Measurements from ENCODE around the gene FHL3. TPM values are rescaled to one million over a fixed set of nuclear protein-coding genes. Genes with fewer than 3 reads are reported as not detected.

The FHL3 gene
- total and polyA plus RNA-seq, 4 donors: 8.0 to 23.3 (median 16.8) TPM

DNA sequence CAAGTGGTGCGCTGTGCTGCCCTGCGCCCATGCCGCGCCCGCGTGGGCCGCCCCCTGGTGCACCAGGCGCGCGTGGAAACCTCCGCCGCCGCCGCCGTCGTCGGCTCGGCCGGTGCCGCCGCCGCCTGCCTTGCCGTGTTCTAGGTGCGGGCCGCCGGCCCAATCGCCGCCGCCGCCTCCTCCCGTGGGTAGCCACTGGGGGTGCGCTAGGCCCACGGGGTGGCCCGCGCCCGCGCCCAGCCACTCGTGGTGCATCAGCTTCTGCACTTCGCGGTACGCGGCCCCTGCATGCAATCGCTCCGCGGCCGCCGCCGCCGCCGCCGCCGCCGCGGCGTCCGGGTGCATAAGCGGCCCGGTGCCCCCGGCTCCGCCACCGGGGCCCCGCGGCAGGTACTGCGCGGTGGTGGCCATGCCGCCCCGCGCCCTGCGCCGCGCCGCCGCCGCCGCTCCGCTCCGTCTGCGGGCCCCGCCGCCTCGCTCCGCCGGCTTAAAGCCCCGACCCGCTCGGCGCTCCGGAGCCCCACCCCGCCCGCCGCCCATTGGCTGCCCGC, 41.1 kb upstream of the FHL3 start, which contains the start of gene POU3F1:
Gene POU3F1, minus strand, starts transcription at position 461 of the 551 bp plus-strand sequence. Its CDS starts 50 bp downstream, at position 411.
- no peak for DNase-seq (ENCODE audit: low read depth in 4 of 6, low spot score in 6 of 6)
- Histone ChIP-seq H3K4me1 (ENCODE audit: control insufficient read depth, insufficient read depth, low read length) (peaks cover 56% of the 10 kb centered on the region), H3K4me3 (ENCODE audit: low read depth, low read length) (peak within 1 kb of the TSS; percentile 51), H3K27me3 (ENCODE audit: control insufficient read depth, insufficient read depth, low read length) (peaks cover 56% of the 10 kb centered on the region), H3K36me3 (ENCODE audit: control insufficient read depth, insufficient read depth, low read length) (peaks cover 3% of the 10 kb centered on the region), H3K9me3 (ENCODE audit: control insufficient read depth, insufficient read depth, low read length) (no peaks in the 10 kb centered on the region), H3K27ac (ENCODE audit: low read depth, low read length) (no peak within 1 kb of the TSS)
- WGBS (ENCODE audit: insufficient coverage): under 1% methylated on average over 92 of the region's 92 CpGs

DNA sequence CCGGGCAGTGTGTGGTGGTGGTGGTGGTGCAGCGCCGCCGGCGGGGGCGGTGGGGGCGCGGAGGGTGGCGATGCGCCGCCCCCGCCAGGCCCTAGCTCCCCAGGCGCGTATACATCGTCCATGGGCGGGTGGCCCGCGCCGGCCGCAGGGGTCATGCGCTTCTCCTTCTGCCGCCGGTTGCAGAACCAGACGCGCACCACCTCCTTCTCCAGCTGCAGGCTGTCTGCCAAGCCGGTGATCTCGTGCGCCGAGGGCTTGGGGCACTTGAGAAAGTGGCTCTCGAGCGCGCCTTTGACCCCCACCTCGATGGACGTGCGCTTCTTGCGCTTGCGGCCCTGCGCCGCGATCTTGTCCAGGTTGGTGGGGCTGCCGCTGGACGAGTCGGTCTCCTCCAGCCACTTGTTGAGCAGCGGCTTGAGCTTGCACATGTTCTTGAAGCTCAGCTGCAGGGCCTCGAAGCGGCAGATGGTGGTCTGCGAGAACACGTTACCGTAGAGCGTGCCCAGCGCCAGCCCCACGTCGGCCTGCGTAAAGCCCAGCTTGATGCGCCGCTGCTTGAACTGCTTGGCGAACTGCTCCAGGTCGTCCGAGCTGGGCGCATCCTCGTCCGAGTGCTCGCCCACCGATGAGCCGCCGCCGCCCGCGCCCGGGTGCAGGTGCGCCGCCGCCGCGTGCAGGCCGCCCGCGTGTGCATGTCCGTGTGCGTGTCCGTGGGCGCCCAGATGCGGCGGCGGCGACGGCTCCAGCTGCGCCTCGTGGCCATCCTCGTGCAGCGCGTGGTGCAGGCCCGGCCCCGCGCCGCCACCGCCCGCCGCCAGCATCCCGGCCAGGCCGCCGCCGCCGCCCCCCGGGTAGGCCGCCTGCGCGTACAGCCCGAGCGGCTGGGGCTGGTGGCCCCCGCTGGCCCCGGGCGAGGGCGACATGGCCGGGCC, 40.4 kb upstream of the FHL3 start:
- DNase-seq (ENCODE audit: low read depth in 4 of 6, low spot score in 6 of 6): peak in 2 of 6 donors; percentile 51 to 56

DNA sequence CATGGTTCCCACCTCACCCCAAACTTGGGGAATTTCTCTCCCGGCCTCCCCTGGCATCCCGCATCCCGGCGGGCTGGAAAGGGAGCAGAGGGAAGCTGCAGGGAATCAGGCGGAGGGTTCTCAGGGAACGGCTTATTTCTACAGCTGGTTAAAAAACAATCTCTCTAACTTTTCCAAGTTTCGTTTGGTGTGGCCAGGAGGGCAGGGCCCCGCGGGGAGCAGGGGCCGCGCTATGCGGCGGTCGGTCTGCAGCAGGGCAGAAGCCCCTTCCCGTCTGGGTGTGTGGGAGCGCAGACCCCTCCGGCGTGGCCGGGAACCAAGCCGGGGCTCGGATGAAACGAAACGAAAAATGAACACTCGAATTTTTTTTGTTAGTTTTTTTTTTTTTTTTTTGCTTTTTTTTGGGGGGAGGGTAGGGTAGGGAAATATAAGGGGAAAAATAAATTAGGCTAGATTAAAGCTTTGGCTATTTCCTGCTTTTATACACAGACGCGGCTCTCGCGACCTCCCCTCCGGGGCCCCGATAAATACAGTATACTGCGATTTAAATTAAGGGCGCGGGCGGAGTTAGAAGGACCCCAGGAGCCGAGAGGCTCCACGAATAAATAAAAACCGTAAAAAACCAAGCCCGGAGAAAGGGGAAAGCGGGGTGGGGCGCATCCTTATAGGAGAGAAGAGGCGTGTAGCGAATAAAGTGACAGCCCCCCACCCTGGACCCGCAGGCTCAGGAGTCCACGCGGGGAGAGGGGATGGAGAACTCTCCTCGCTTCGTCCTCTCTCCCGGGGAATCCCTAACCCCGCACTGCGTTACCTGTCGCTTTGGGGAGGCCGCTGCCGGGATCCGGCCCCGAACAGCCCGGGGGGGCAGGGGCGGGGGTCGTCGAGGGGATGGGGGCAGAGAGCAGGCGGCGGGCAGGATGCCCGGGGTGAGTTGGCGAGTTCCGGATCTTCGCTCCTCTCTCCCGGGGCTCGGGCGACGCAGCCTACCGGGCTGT, 39.2 kb upstream of the FHL3 start:
- peaks cover 3% of the 10 kb centered on the region for H3K36me3 ChIP-seq (ENCODE audit: control insufficient read depth, insufficient read depth, low read length)
- no peaks in the 10 kb centered on the region for H3K9me3 ChIP-seq (ENCODE audit: control insufficient read depth, insufficient read depth, low read length)
- peak in 1 of 6 donors; percentile 39 for DNase-seq (ENCODE audit: low read depth in 4 of 6, low spot score in 6 of 6)
- H3K27ac ChIP-seq (ENCODE audit: low read depth, low read length): no peak overlapping the region
- WGBS (ENCODE audit: insufficient coverage): 2% methylated on average over 64 of the region's 70 CpGs
- peaks cover 44% of the 10 kb centered on the region for H3K4me1 ChIP-seq (ENCODE audit: control insufficient read depth, insufficient read depth, low read length)
- H3K27me3 ChIP-seq (ENCODE audit: control insufficient read depth, insufficient read depth, low read length): peaks cover 62% of the 10 kb centered on the region
- peak overlapping the region; percentile 57 for H3K4me3 ChIP-seq (ENCODE audit: low read depth, low read length)

More for the DNA sequence above, 40.4 kb upstream of the FHL3 start:
- Histone ChIP-seq H3K27me3 (ENCODE audit: control insufficient read depth, insufficient read depth, low read length) (peaks cover 61% of the 10 kb centered on the region), H3K27ac (ENCODE audit: low read depth, low read length) (no peak overlapping the region), H3K36me3 (ENCODE audit: control insufficient read depth, insufficient read depth, low read length) (peaks cover 3% of the 10 kb centered on the region), H3K4me1 (ENCODE audit: control insufficient read depth, insufficient read depth, low read length) (peaks cover 48% of the 10 kb centered on the region), H3K4me3 (ENCODE audit: low read depth, low read length) (peak overlapping the region; percentile 47), H3K9me3 (ENCODE audit: control insufficient read depth, insufficient read depth, low read length) (no peaks in the 10 kb centered on the region)
- WGBS (ENCODE audit: insufficient coverage): 1% methylated on average over 115 of the region's 115 CpGs

DNA sequence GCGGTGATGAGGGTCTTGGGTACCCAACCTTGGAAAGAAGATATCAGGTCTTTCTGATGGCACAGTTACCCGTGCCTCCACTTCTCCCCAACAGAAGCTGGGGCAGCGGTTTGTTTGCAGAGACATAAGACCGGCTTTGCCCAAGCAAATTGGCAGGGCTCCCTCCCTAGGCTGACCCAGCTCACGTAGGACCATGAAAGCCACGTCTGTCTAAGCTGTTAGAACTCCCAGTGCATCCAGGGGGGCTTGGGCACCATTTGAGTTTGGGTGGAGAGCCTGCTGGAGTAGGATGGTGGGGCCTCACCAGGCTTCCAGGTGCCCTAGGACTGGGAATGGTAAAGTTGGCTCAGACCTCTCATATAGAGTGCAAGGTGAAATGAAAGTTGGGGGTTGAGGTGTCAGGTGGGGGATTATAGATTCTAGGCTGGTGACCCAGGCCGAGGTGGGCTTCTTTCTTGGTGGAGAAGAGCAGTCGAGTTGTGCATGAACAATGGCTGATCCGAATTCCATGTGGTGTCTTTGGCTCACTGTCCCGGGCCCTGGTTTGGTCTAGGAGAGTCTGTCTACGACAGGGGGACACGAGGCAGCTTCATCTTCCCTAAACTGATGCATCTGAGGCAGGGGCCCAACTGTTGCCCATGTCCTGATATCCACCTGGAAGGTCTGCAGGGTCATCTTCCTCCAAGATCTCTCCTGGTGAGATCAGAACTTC, 37.9 kb upstream of the FHL3 start:
- WGBS (ENCODE audit: insufficient coverage): 72% methylated on average over 10 of the region's 12 CpGs
- Histone ChIP-seq H3K9me3 (ENCODE audit: control insufficient read depth, insufficient read depth, low read length) (no peaks in the 10 kb centered on the region), H3K27me3 (ENCODE audit: control insufficient read depth, insufficient read depth, low read length) (peaks cover 62% of the 10 kb centered on the region), H3K36me3 (ENCODE audit: control insufficient read depth, insufficient read depth, low read length) (peaks cover 3% of the 10 kb centered on the region), H3K27ac (ENCODE audit: low read depth, low read length) (no peak overlapping the region), H3K4me1 (ENCODE audit: control insufficient read depth, insufficient read depth, low read length) (peaks cover 46% of the 10 kb centered on the region), H3K4me3 (ENCODE audit: low read depth, low read length) (peak overlapping the region; percentile 57)
- DNase-seq (ENCODE audit: low read depth in 4 of 6, low spot score in 6 of 6): no peak

DNA sequence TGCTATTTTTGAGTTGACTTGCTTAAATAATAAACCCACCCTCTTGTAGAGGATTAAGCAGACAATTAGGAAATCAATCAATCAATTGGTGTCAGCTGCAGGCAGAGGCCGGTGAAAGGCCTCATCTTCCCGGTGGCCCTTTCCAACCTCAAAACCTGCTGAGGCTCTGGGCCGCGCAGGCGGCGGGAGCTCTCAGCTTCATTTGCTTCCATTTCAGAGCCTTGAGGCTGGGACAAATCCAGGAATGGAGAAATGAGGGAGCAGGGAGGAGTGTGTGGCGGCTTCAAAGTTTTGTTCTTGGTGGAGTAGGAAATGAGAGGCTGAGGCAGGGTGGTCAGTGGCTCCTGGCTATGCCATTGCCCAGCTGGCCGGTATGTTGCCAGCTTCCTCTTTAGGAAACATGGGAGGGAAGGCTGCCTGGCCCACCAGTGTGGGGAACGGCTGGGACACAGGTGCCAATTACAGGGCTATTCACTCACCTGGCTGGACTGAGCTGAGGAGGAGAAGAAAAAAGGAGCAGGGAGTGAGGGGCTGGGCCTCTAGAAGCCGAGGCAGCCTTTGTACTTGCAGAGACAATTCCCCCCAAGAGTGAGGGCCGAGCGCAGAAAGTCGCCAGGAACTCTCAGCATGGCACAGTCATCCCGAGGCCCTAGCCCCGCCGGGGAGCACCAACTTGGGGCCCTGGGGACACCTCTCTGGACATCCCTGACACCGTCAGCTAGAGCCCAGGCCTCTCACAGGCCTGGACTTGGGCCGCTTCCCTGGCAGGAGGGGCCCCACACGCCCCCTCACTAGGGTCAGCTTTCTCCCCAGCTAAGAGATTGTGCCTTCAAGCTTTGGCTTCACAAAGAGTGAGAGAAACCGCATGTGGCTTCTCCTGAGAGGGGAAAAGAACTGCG, 36.9 kb upstream of the FHL3 start:
- Histone ChIP-seq H3K9me3 (ENCODE audit: control insufficient read depth, insufficient read depth, low read length) (no peaks in the 10 kb centered on the region), H3K4me1 (ENCODE audit: control insufficient read depth, insufficient read depth, low read length) (peaks cover 36% of the 10 kb centered on the region), H3K36me3 (ENCODE audit: control insufficient read depth, insufficient read depth, low read length) (peaks cover 3% of the 10 kb centered on the region), H3K27ac (ENCODE audit: low read depth, low read length) (no peak overlapping the region), H3K4me3 (ENCODE audit: low read depth, low read length) (peak overlapping the region; percentile 57), H3K27me3 (ENCODE audit: control insufficient read depth, insufficient read depth, low read length) (peaks cover 53% of the 10 kb centered on the region)
- DNase-seq (ENCODE audit: low read depth in 4 of 6, low spot score in 6 of 6): no peak
- WGBS (ENCODE audit: insufficient coverage): 70% methylated on average over 18 of the region's 21 CpGs

DNA sequence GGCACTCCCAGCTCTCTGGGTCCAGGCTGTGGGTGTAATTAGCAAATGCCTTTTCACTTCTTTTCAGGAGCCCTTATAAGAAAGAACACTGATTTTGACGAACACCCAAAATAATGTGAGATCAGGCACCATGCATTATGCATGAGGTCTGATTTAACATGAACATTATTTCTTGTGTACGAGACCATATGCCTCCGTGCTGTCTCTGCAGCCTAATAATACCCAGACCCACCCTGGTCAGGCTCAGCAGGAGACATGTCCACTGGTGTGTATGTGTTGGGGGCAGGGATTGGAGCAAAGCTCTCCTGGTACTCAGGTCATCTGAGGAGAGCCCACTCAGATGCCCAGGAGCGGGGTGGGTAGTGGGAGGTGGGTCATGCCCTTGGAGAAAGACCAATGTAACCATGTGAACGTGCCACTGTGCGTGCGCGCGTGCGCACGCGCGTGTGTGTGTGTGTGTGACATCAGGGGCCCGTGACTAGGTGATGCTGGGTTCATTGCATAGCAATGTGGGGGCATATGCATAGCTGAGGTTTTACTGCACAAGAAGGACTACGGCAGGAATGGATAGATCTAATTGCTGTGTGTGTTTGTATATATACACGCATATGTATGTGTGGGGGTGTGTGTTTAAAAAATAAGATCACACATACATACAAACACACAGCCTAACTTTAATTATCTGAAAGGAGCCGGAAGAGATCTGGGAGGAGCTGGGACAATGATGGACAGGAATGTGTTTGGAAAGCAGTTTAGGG, 34.2 kb upstream of the FHL3 start:
- Histone ChIP-seq H3K4me1 (ENCODE audit: control insufficient read depth, insufficient read depth, low read length) (peaks cover 36% of the 10 kb centered on the region), H3K9me3 (ENCODE audit: control insufficient read depth, insufficient read depth, low read length) (no peaks in the 10 kb centered on the region), H3K27me3 (ENCODE audit: control insufficient read depth, insufficient read depth, low read length) (peaks cover 41% of the 10 kb centered on the region), H3K36me3 (ENCODE audit: control insufficient read depth, insufficient read depth, low read length) (peaks cover 6% of the 10 kb centered on the region), H3K4me3 (ENCODE audit: low read depth, low read length) (no peak overlapping the region), H3K27ac (ENCODE audit: low read depth, low read length) (no peak overlapping the region)
- 89% methylated on average over 13 of the region's 17 CpGs for WGBS (ENCODE audit: insufficient coverage)
- DNase-seq (ENCODE audit: low read depth in 4 of 6, low spot score in 6 of 6): no peak

DNA sequence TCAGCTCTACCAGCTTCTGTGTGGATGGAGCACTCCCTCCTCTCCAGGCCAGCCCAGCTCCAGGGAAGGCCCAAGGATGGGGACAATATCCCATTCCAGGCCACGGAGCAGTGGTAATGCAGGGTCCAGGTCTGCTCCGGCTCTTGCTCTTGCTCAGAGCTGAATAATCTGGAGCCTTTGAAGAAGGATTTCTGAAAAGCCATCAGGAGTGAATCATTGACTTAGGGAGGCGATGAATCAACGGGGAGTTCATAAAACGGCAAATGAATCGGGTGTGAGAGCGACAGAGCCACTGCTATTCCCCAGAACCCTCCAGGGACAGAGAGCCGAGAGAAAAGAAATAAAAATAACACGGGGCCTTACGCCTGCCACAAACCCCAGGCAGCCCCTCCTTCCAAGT, 33.5 kb upstream of the FHL3 start:
- H3K4me3 ChIP-seq (ENCODE audit: low read depth, low read length): no peak overlapping the region
- H3K36me3 ChIP-seq (ENCODE audit: control insufficient read depth, insufficient read depth, low read length): peaks cover 6% of the 10 kb centered on the region
- H3K27me3 ChIP-seq (ENCODE audit: control insufficient read depth, insufficient read depth, low read length): peaks cover 35% of the 10 kb centered on the region
- peak in 1 of 6 donors; percentile 73 for DNase-seq (ENCODE audit: low read depth in 4 of 6, low spot score in 6 of 6)
- peaks cover 30% of the 10 kb centered on the region for H3K4me1 ChIP-seq (ENCODE audit: control insufficient read depth, insufficient read depth, low read length)
- WGBS (ENCODE audit: insufficient coverage): 68% methylated on average over 4 of the region's 10 CpGs
- H3K27ac ChIP-seq (ENCODE audit: low read depth, low read length): no peak overlapping the region
- no peaks in the 10 kb centered on the region for H3K9me3 ChIP-seq (ENCODE audit: control insufficient read depth, insufficient read depth, low read length)

All from spinal cord (tissue), 10 donors.